B cell (primary cell): Measurements from ENCODE around the gene HOXD10. TPM values are rescaled to one million over a fixed set of nuclear protein-coding genes. Genes with fewer than 3 reads are reported as not detected.

Experiments used
- ATAC-seq: fragments of 200-7000 bp; cut with Tn5 transposase; one replicate; pipeline ENCODE4 v1.10.0; 2021; ENCODE audit warnings: low read depth, mild to moderate bottlenecking, moderate number of reproducible peaks, moderate library complexity
- CTCF ChIA-PET: fragments of 350-600 bp; sonication (Branson Sonifier 250); formaldehyde crosslinking; loops from one replicate; lab custom pipeline; 2021; ENCODE audit warnings: antibody characterized with exemption, inconsistent platforms; lab: Charles Lee
- POLR2A ChIA-PET: fragments of 350-600 bp; sonication (Branson Sonifier 250); formaldehyde crosslinking; loops from one replicate; lab custom pipeline; 2021; ENCODE audit warnings: antibody characterized with exemption; lab: Charles Lee
- DNase-seq: peaks from one replicate; pipeline ENCODE4 v3.0.0; 2013
- H2AFZ ChIP-seq: 2 replicates; pipeline ENCODE4 v1.6.1; 2012; ENCODE audit warnings: mild to moderate bottlenecking, low read depth, low read length; ENCODE audit not compliant: insufficient read depth, poor library complexity, severe bottlenecking
- H3K27ac ChIP-seq, 2 donors: 1 replicate in 1 of 2; 2 replicates in 1 of 2; pipeline ENCODE4 v1.5.1; 2012 to 2013; ENCODE audit warnings: low read length in 2 of 2, mild to moderate bottlenecking in 2 of 2, moderate library complexity in 1 of 2
- H3K27me3 ChIP-seq, 4 experiments: fragments of 200-600 bp in 1 of 4; sonication (generic) in 1 of 4; replicated peaks in 1 of 4; 1 replicate in 2 of 4; 2 replicates in 2 of 4; pipeline versions ENCODE4 v1.6.1 to v1.7.0; 2013 to 2016; ENCODE audit warnings: low read length in 3 of 4, mild to moderate bottlenecking in 2 of 4, mixed read lengths in 1 of 4, moderate library complexity in 1 of 4; ENCODE audit not compliant: insufficient read depth in 4 of 4, control insufficient read depth in 3 of 4; ENCODE audit errors: control extremely low read depth in 1 of 4
- H3K36me3 ChIP-seq, 2 experiments: replicated peaks in 1 of 2; 1 replicate in 1 of 2; 2 replicates in 1 of 2; pipeline versions ENCODE4 v1.6.1 to v1.7.1; 2013; ENCODE audit warnings: low read length in 1 of 2; ENCODE audit not compliant: insufficient read depth in 2 of 2, control insufficient read depth in 1 of 2; ENCODE audit errors: control extremely low read depth in 1 of 2, extremely low read depth in 1 of 2
- H3K4me1 ChIP-seq, 2 donors: fragments of 200-600 bp in 1 of 2; sonication (generic) in 1 of 2; 1 replicate in 1 of 2; 2 replicates in 1 of 2; pipeline versions ENCODE4 v1.5.1 to v1.6.1; 2013 to 2017; ENCODE audit warnings: low read length in 2 of 2; ENCODE audit not compliant: control insufficient read depth in 2 of 2, insufficient read depth in 2 of 2
- H3K4me2 ChIP-seq: replicated peaks from 2 replicates; pipeline ENCODE3; 2012; ENCODE audit warnings: mild to moderate bottlenecking, low read depth, low read length; ENCODE audit not compliant: poor library complexity, severe bottlenecking
- H3K4me3 ChIP-seq, 5 experiments: fragments of 200-600 bp in 1 of 5; sonication (generic) in 1 of 5; 1 replicate in 3 of 5; 2 replicates in 2 of 5; pipeline versions ENCODE4 v1.5.1 to v1.7.0; 2011 to 2016; ENCODE audit warnings: low read length in 4 of 5, mild to moderate bottlenecking in 4 of 5, low read depth in 2 of 5, control low read depth in 1 of 5, moderate library complexity in 1 of 5; ENCODE audit not compliant: insufficient read depth in 1 of 5; ENCODE audit errors: control extremely low read depth in 1 of 5, extremely low read depth in 1 of 5
- H3K79me2 ChIP-seq: fragments of 200-600 bp; sonication (generic); one replicate; pipeline ENCODE4 v1.6.0; 2016; ENCODE audit warnings: low read length; ENCODE audit not compliant: control insufficient read depth, insufficient read depth
- H3K9ac ChIP-seq: fragments of 200-600 bp; sonication (generic); 2 replicates; pipeline ENCODE4 v1.6.1; 2017; ENCODE audit warnings: mild to moderate bottlenecking, low read length, moderate library complexity
- H3K9me3 ChIP-seq, 3 donors: one replicate each; pipeline versions ENCODE4 v1.6.1 to v1.7.1; 2013; ENCODE audit warnings: low read length in 2 of 3; ENCODE audit not compliant: control insufficient read depth in 2 of 3, insufficient read depth in 1 of 3; ENCODE audit errors: control extremely low read depth in 1 of 3
- H4K20me1 ChIP-seq: 2 replicates; pipeline ENCODE4 v1.6.0; 2012; ENCODE audit warnings: mild to moderate bottlenecking, low read length; ENCODE audit not compliant: insufficient read depth, control insufficient read depth, poor library complexity, severe bottlenecking
- H3K27ac Mint-ChIP-seq: one replicate; pipeline ENCODE4 v1.8.0; 2021; ENCODE audit warnings: mixed read lengths
- H3K27me3 Mint-ChIP-seq: one replicate; pipeline ENCODE4 v1.8.0; 2021; ENCODE audit warnings: mixed read lengths
- H3K4me1 Mint-ChIP-seq: one replicate; pipeline ENCODE4 v1.8.0; 2021; ENCODE audit warnings: mixed read lengths
- H3K4me3 Mint-ChIP-seq: one replicate; pipeline ENCODE4 v1.8.0; 2021; ENCODE audit warnings: mixed read lengths
- H3K9me3 Mint-ChIP-seq: one replicate; pipeline ENCODE4 v1.8.0; 2022; ENCODE audit warnings: mixed read lengths; ENCODE audit not compliant: insufficient read depth
- CTCF ChIP-seq: fragments of 200-600 bp; IDR thresholded peaks from one replicate; pipeline ENCODE4 v1.8.0; 2022; ENCODE audit warnings: antibody characterized with exemption, mild to moderate bottlenecking
- EZH2 ChIP-seq: IDR thresholded peaks from 2 replicates; pipeline ENCODE4 v1.6.1; 2012; ENCODE audit warnings: borderline replicate concordance, low read depth, mild to moderate bottlenecking, moderate library complexity, low read length; ENCODE audit not compliant: insufficient read depth, poor library complexity, severe bottlenecking
- WGBS: methylation state at CpG from one replicate; pipeline ENCODE4 v1.1.5; 2013; ENCODE audit warnings: missing lambda C conversion rate; ENCODE audit not compliant: insufficient coverage; 5-methylcytosine and 5-hydroxymethylcytosine counted together
- intact Hi-C: fragments of 100-400 bp; cut with micrococcal nuclease; formaldehyde crosslinking; loops from one replicate; pipeline ENCODE4 v1.10.0; 2022
- polyA plus RNA-seq: library from polyadenylated mRNA; depleted of rRNA; stranded (reverse); fragments of >200 nt; gene quantifications from 2 replicates; pipeline ENCODE4 v1.2.3, GENCODE V29; 2012
- total RNA-seq, 2 donors: library from RNA; stranded (reverse); fragments of 120-200 nt in 1 of 2; gene quantifications; 1 replicate in 1 of 2; 2 replicates in 1 of 2; pipeline versions ENCODE4 v1.2.3 to v1.2.4, GENCODE V29; 2013 to 2022

The HOXD10 gene
- total and polyA plus RNA-seq, 2 donors (not counting 1 experiment from before 2014, with no cell fraction given), result not detected

- TF ChIP-seq CTCF, result no peak
- TF ChIP-seq EZH2, result no peak
- H4K20me1 ChIP-seq, result no peaks in the 10 kb centered on the region
- peaks cover 0 to 40% (median 0%) of the 10 kb centered on the region in 3 donors for H3K9me3 ChIP-seq
- ATAC-seq, result no peak
- H3K27me3 ChIP-seq, result peaks cover 0 to 91% (median 60%) of the 10 kb centered on the region in 4 experiments
- intact Hi-C loops, result no loop called here
- H2AFZ ChIP-seq, result no peak overlapping the region
- CTCF ChIA-PET, result no interaction called here
- H3K4me3 Mint-ChIP-seq, result peak overlapping the region; percentile 66
- H3K9ac ChIP-seq, result no peak overlapping the region
- 7% methylated on average over 22 of the region's 25 CpGs for WGBS
- H3K79me2 ChIP-seq, result no peaks in the 10 kb centered on the region
- DNase-seq, result no peak
- H3K9me3 Mint-ChIP-seq, result peaks cover 4% of the 10 kb centered on the region
- peaks cover 84% of the 10 kb centered on the region for H3K27me3 Mint-ChIP-seq
- H3K4me1 Mint-ChIP-seq, result peaks cover 11% of the 10 kb centered on the region
- H3K27ac ChIP-seq, result no peak overlapping the region
- H3K4me3 ChIP-seq, result no peak overlapping the region
- peak overlapping the region; percentile 67 for H3K4me2 ChIP-seq
- no peaks in the 10 kb centered on the region for H3K36me3 ChIP-seq
- H3K27ac Mint-ChIP-seq, result peak overlapping the region; percentile 59
- peaks cover 3 to 36% of the 10 kb centered on the region in 2 donors for H3K4me1 ChIP-seq
- POLR2A ChIA-PET, result no interaction called here
Measured at GRCh38 chr2:176105730-176106580, 10.6 kb upstream of the HOXD10 start.
